K562 (cell line): ENCODE data around the gene MITF. TPM values are rescaled to one million over a fixed set of nuclear protein-coding genes. Genes with fewer than 3 reads are reported as not detected.

Experiments used
- ATAC-seq: fragments of 200-7000 bp; cut with Tn5 transposase; 3 replicates; pipeline ENCODE4 v1.9.1; 2020; ENCODE audit warnings: moderate library complexity
- BruUV-seq: library from RNA; stranded (reverse); fragments of 400-500 nt; replicated peaks from 2 replicates; lab custom pipeline; 2021; lab: Mats Ljungman, UMichigan
- CTCF ChIA-PET: fragments of 300-600 bp; formaldehyde crosslinking; extraction: SDS; loops from one replicate; lab custom pipeline; 2021; ENCODE audit warnings: low intra/inter-chr PET ratio; lab: Yijun Ruan, JAX
- POLR2A ChIA-PET: fragments of 300-600, 350-650 bp; sonication (Branson Sonifier 250); formaldehyde crosslinking; extraction: SDS; loops from one replicate; lab custom pipeline; 2021; ENCODE audit warnings: antibody characterized with exemption, inconsistent platforms; lab: Yijun Ruan, JAX
- DNase-seq, 4 experiments: peaks; one replicate each; pipeline versions ENCODE4 v3.0.0 to v3.0.0-alpha.2; 2011 to 2018; ENCODE audit warnings: low spot score in 3 of 4, mixed read lengths in 3 of 4; ENCODE audit errors: extremely low read depth in 1 of 4
- FAIRE-seq: peaks from 2 replicates; lab custom pipeline; 2011; peaks lifted over from hg19 to GRCh38; lab: Jason Lieb, UNC
- H2AFZ ChIP-seq: 2 replicates; pipeline ENCODE4 v1.6.0; 2011; ENCODE audit warnings: low read depth, low read length, control low read depth, inconsistent platforms
- H3K27ac ChIP-seq: fragments of 200-600 bp; 3 replicates; pipeline ENCODE4 v1.8.0; 2011; ENCODE audit warnings: low read depth, mild to moderate bottlenecking, control low read depth, inconsistent platforms, low read length, moderate library complexity, mixed read lengths; ENCODE audit errors: extremely low read depth
- H3K27me3 ChIP-seq, 2 experiments: fragments of 300-600 bp in 1 of 2; 2 replicates in 1 of 2; 3 replicates in 1 of 2; pipeline versions ENCODE4 v1.6.0 to v1.8.0; 2011; ENCODE audit warnings: inconsistent platforms in 2 of 2, low read length in 2 of 2, mild to moderate bottlenecking in 1 of 2, mixed read lengths in 1 of 2, moderate library complexity in 1 of 2; ENCODE audit not compliant: control insufficient read depth in 2 of 2, insufficient read depth in 2 of 2
- H3K36me3 ChIP-seq: fragments of 300-600 bp; 3 replicates; pipeline ENCODE4 v1.8.0; 2011; ENCODE audit warnings: mild to moderate bottlenecking, low read length, inconsistent platforms; ENCODE audit not compliant: control insufficient read depth, insufficient read depth
- H3K4me1 ChIP-seq, 2 experiments: fragments of 200-600 bp in 1 of 2; replicated peaks in 1 of 2; 2 replicates in 1 of 2; 3 replicates in 1 of 2; pipeline versions ENCODE4 v1.5.1 to v1.8.0; 2011; ENCODE audit warnings: inconsistent platforms in 2 of 2, low read length in 2 of 2, mild to moderate bottlenecking in 1 of 2, mixed read lengths in 1 of 2, moderate library complexity in 1 of 2; ENCODE audit not compliant: control insufficient read depth in 2 of 2, insufficient read depth in 2 of 2
- H3K4me2 ChIP-seq: 2 replicates; pipeline ENCODE4 v1.6.1; 2011; ENCODE audit warnings: low read length, control low read depth, inconsistent platforms, mixed read lengths; ENCODE audit not compliant: insufficient read depth
- H3K4me3 ChIP-seq: fragments of 200-600 bp; sonication (generic), shearing (Covaris generic); 2 replicates; pipeline ENCODE4 v1.5.1; 2016; ENCODE audit warnings: control low read depth, inconsistent platforms
- H3K79me2 ChIP-seq: fragments of 200-600 bp; 3 replicates; pipeline ENCODE4 v1.8.0; 2011; ENCODE audit warnings: low read length, inconsistent platforms; ENCODE audit not compliant: control insufficient read depth, insufficient read depth
- H3K9ac ChIP-seq, 2 experiments: 2 replicates each; pipeline versions ENCODE4 v1.6.0 to v1.6.1; 2011; ENCODE audit warnings: low read depth in 2 of 2, low read length in 2 of 2, control low read depth in 1 of 2, inconsistent platforms in 1 of 2, mild to moderate bottlenecking in 1 of 2, mixed read lengths in 1 of 2; ENCODE audit not compliant: insufficient read depth in 1 of 2
- H3K9me1 ChIP-seq: one replicate; pipeline ENCODE4 v1.6.0; 2011; ENCODE audit warnings: inconsistent platforms, mild to moderate bottlenecking, low read length, moderate library complexity; ENCODE audit not compliant: control insufficient read depth, insufficient read depth
- H3K9me3 ChIP-seq: replicated peaks from 2 replicates; pipeline ENCODE4 v1.5.1; 2011; ENCODE audit warnings: low read depth, low read length, inconsistent platforms; ENCODE audit not compliant: control insufficient read depth, insufficient read depth
- H4K20me1 ChIP-seq: replicated peaks from 2 replicates; pipeline ENCODE4 v1.6.1; 2011; ENCODE audit warnings: low read length, inconsistent platforms, mixed read lengths; ENCODE audit not compliant: control insufficient read depth, insufficient read depth
- CBX1 ChIP-seq: sonication (generic); IDR thresholded peaks from 2 replicates; pipeline ENCODE4 v1.6.1; 2016; ENCODE audit warnings: antibody characterized with exemption, low read depth, mild to moderate bottlenecking
- CEBPG ChIP-seq, 3 experiments: fragments of 200-800 bp in 1 of 3; sonication (Bioruptor generic) in 1 of 3; sonication (generic) in 1 of 3; formaldehyde crosslinking in 1 of 3; IDR thresholded peaks in 2 of 3; conservative IDR thresholded peaks in 1 of 3; 2 replicates each; pipeline versions ENCODE4 v1.6.1 to v1.8.0; 2016 to 2022; ENCODE audit warnings: missing compliant biosample characterization in 2 of 3, missing genetic modification characterization in 2 of 3, mild to moderate bottlenecking in 1 of 3, missing genetic modification reagents in 1 of 3
- HIVEP1 ChIP-seq: fragments of 250-450 bp; sonication (Bioruptor Pico); IDR thresholded peaks from 2 replicates; pipeline ENCODE4 v1.4.0; 2020; ENCODE audit warnings: mild to moderate bottlenecking
- KLF1 ChIP-seq: fragments of 450-650 bp; IDR thresholded peaks from 2 replicates; pipeline ENCODE4 v1.6.1; 2016; ENCODE audit warnings: missing genetic modification characterization, missing compliant biosample characterization
- MEIS2 ChIP-seq: fragments of 450-650 bp; IDR thresholded peaks from 2 replicates; pipeline ENCODE4 v1.6.1; 2014; ENCODE audit warnings: mild to moderate bottlenecking; ENCODE audit not compliant: partially characterized antibody
- POLR2AphosphoS2 ChIP-seq: IDR thresholded peaks from 2 replicates; pipeline ENCODE4 v1.6.1; 2012; ENCODE audit warnings: low read length, improper control_type of control experiment
- POLR3G ChIP-seq: IDR thresholded peaks from 2 replicates; pipeline ENCODE4 v1.6.1; 2011; ENCODE audit not compliant: insufficient read length, insufficient replicate concordance; ENCODE audit errors: extremely low read depth
- PTRF ChIP-seq: fragments of 450-650 bp; IDR thresholded peaks from 2 replicates; pipeline ENCODE4 v1.6.1; 2016; ENCODE audit warnings: mild to moderate bottlenecking, missing genetic modification characterization, missing compliant biosample characterization
- SIN3B ChIP-seq: fragments of 450-650 bp; IDR thresholded peaks from 2 replicates; pipeline ENCODE4 v1.6.1; 2017; ENCODE audit warnings: low read depth, mild to moderate bottlenecking, moderate library complexity
- SNIP1 ChIP-seq: fragments of 450-650 bp; IDR thresholded peaks from 2 replicates; pipeline ENCODE4 v1.7.1; 2017; ENCODE audit warnings: low read depth, mild to moderate bottlenecking
- TARDBP ChIP-seq: fragments of 450-650 bp; IDR thresholded peaks from 2 replicates; pipeline ENCODE4 v1.6.1; 2016
- ZKSCAN1 ChIP-seq: fragments of 150-350 bp; IDR thresholded peaks from 2 replicates; pipeline ENCODE4 v1.6.1; 2016; ENCODE audit warnings: low read depth, low read length
- ZNF316 ChIP-seq: fragments of 450-650 bp; IDR thresholded peaks from 2 replicates; pipeline ENCODE4 v1.6.1; 2016
- WGBS: fragments of 100-300 bp; shearing (Covaris generic); methylation state at CpG from one replicate; pipeline ENCODE4 v1.1.6; 2016; ENCODE audit warnings: low coverage, mixed read lengths; ENCODE audit not compliant: insufficient coverage; ENCODE audit errors: missing lambda C conversion rate; 5-methylcytosine and 5-hydroxymethylcytosine counted together
- in situ Hi-C: fragments of 300-500 bp; cut with MboI; formaldehyde crosslinking; loops from 4 replicates; pipeline ENCODE4 v1.15.0; 2018; ENCODE audit warnings: inconsistent platforms, mixed read lengths
- intact Hi-C: fragments of 100-400 bp; cut with micrococcal nuclease; formaldehyde crosslinking; loops from 2 replicates; pipeline ENCODE4 v1.14.2; 2022
- polyA plus RNA-seq, 8 experiments: library from polyadenylated mRNA; depleted of rRNA in 4 of 8; stranded (reverse) in 5 of 8; unstranded in 3 of 8; fragments of >200 nt; fragmentation: Nextera tagmentation in 2 of 8; fragmentation: Illumina TruSeq in 1 of 8; extraction: Ambion mirVana in 2 of 8; extraction: Trizol in 1 of 8; gene quantifications; 2 replicates each; pipeline versions ENCODE4 v1.2.1 to v1.2.3, GENCODE V29; 2011 to 2014; ENCODE audit warnings: inconsistent platforms in 1 of 8, missing spikeins in 1 of 8
- total RNA-seq, 7 experiments: library from RNA; depleted of rRNA in 6 of 7; stranded (reverse); fragments of >200 nt in 6 of 7; fragmentation: Illumina TruSeq in 2 of 7; extraction: Trizol in 2 of 7; gene quantifications; 2 replicates each; pipeline versions ENCODE4 v1.2.1 to v1.2.3, GENCODE V29; 2011 to 2021; ENCODE audit warnings: low replicate concordance in 1 of 7
- TF ChIP-seq, protein P1 (sequence below): fragments of 450-650 bp; formaldehyde crosslinking; IDR thresholded peaks from 2 replicates; pipeline ENCODE4 v1.4.0; 2020; ENCODE audit warnings: mild to moderate bottlenecking, mixed read lengths

Gene MITF
- total and polyA plus RNA-seq, 9 of the 15 experiments (the other 6 are each of a cell fraction or from before 2014, with no cell fraction given), result 5.6 to 14.9 (median 11.1) TPM

DNA sequence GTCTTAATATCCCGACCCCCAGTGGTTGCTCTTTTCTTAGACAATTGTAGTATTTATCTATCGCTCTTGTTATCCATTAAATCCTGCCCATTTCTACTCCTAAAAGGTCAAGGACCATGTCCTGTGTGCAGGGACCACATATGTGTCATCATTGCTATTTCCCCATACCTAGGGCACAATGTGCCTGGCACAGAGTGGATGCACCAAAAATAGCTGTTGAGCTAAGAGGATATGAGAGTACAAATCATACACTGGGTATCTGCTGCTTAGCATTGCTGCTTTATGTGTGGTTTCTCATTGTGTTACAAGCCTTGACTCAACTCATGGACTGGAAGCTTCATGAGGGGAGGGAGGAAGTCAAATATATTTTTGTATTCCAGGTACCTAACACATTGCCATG, 3.4 kb upstream of the MITF start:
- H3K27ac ChIP-seq, result no peak overlapping the region
- H3K4me2 ChIP-seq, result no peak overlapping the region
- CTCF ChIA-PET, result no interaction called here
- no peak for DNase-seq
- H3K9me3 ChIP-seq, result 0 out of 2 replicates have a peak, but pooled peaks cover 3% of the 10 kb centered on the region
- H3K9me1 ChIP-seq, result no peaks in the 10 kb centered on the region
- in situ Hi-C loops (no loop called here), intact Hi-C loops (no loop called here)
- H3K79me2 ChIP-seq, result peaks cover 16% of the 10 kb centered on the region
- no peak overlapping the region for H3K9ac ChIP-seq
- no peak for FAIRE-seq
- H3K4me3 ChIP-seq, result no peak overlapping the region
- ATAC-seq, result no peak
- H3K4me1 ChIP-seq, result peaks cover 5 to 12% of the 10 kb centered on the region in 2 experiments; a peak in 3 of 5 replicates
- TF ChIP-seq ZKSCAN1 (no peak), KLF1 (no peak), PTRF (tag) (no peak), SNIP1 (no peak), TARDBP (no peak), POLR2AphosphoS2 (no peak), CBX1 (no peak), ZNF316 (peak; percentile 51)
- no TSS peak for BruUV-seq
- WGBS, result 92% methylated on average over 2 of the region's 2 CpGs
- H3K36me3 ChIP-seq, result no peaks in the 10 kb centered on the region
- POLR2A ChIA-PET, result no interaction called here
- H4K20me1 ChIP-seq, result no peaks in the 10 kb centered on the region
- H2AFZ ChIP-seq, result no peak overlapping the region
- no peaks in the 10 kb centered on the region for H3K27me3 ChIP-seq

- in situ Hi-C loops, result no loop called here
- TF ChIP-seq, protein P1, sequence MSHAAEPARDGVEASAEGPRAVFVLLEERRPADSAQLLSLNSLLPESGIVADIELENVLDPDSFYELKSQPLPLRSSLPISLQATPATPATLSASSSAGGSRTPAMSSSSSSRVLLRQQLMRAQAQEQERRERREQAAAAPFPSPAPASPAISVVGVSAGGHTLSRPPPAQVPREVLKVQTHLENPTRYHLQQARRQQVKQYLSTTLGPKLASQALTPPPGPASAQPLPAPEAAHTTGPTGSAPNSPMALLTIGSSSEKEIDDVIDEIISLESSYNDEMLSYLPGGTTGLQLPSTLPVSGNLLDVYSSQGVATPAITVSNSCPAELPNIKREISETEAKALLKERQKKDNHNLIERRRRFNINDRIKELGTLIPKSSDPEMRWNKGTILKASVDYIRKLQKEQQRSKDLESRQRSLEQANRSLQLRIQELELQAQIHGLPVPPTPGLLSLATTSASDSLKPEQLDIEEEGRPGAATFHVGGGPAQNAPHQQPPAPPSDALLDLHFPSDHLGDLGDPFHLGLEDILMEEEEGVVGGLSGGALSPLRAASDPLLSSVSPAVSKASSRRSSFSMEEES (CRISPR knock-in tag), result no peak
- TF ChIP-seq MEIS2 (peak; percentile 35), SIN3B (no peak), POLR3G (no peak), HIVEP1 (CRISPR knock-in tag) (no peak), CEBPG (CRISPR knock-in tag; IDR thresholded peaks at IDR 0.05) (no peak), CEBPG (tag; conservative IDR thresholded peaks at IDR 0.05 in 1 of 2, IDR thresholded peaks at IDR 0.05 in 1 of 2) (peak; percentile 63 to 81)
These were observed 1.9 kb upstream of the MITF start for GRCh38 chr3:69737392-69737791.

More at GRCh38 chr3:69737392-69737791, 1.9 kb upstream of the MITF start:
- Histone ChIP-seq H3K4me1 (peaks cover 5 to 15% of the 10 kb centered on the region in 2 experiments; a peak in 3 of 5 replicates), H3K27ac (no peak overlapping the region), H2AFZ (peak overlapping the region; percentile 95; the same call in 1 of the 2 replicates), H3K36me3 (no peaks in the 10 kb centered on the region), H4K20me1 (no peaks in the 10 kb centered on the region), H3K79me2 (peaks cover 31% of the 10 kb centered on the region), H3K9me1 (no peaks in the 10 kb centered on the region), H3K9me3 (0 out of 2 replicates have a peak, but pooled peaks cover 3% of the 10 kb centered on the region), H3K4me2 (no peak overlapping the region), H3K4me3 (no peak overlapping the region), H3K27me3 (no peaks in the 10 kb centered on the region), H3K9ac (no peak overlapping the region)
- no TSS peak for BruUV-seq
- ATAC-seq (no peak), DNase-seq (no peak), FAIRE-seq (no peak)
- 7% methylated on average over 3 of the region's 3 CpGs for WGBS
- intact Hi-C loops, result no loop called here
- CTCF ChIA-PET, result no interaction called here
- POLR2A ChIA-PET, result interaction anchor here (0.5 kb wide), 1 partner anchor 34 kb away, joined by 3 read pairs; no protein-coding TSS in a partner anchor
